Type B pancreatic cell (in vitro differentiated cells): ENCODE results near the gene NAALADL1. TPM values are rescaled to one million over a fixed set of nuclear protein-coding genes. Genes with fewer than 3 reads are reported as not detected.

ENCODE experiments used
- DNase-seq: peaks from one replicate; pipeline ENCODE4 v3.0.0; 2021; ENCODE audit warnings: mixed read lengths; ENCODE audit not compliant: unreplicated experiment; ENCODE audit errors: extremely low spot score
- H3K27ac Mint-ChIP-seq: 2 replicates; pipeline ENCODE4 v1.8.0; 2021; ENCODE audit warnings: mild to moderate bottlenecking, mixed read lengths
- H3K27me3 Mint-ChIP-seq: 2 replicates; pipeline ENCODE4 v1.8.0; 2021; ENCODE audit warnings: mixed read lengths
- H3K36me3 Mint-ChIP-seq: 2 replicates; pipeline ENCODE4 v1.8.0; 2021; ENCODE audit warnings: mixed read lengths
- H3K4me1 Mint-ChIP-seq: one replicate; pipeline ENCODE4 v1.8.0; 2021; ENCODE audit warnings: mixed read lengths; ENCODE audit not compliant: unreplicated experiment
- H3K4me3 Mint-ChIP-seq: 2 replicates; pipeline ENCODE4 v1.8.0; 2021; ENCODE audit warnings: mild to moderate bottlenecking, mixed read lengths
- H3K9me3 Mint-ChIP-seq: 2 replicates; pipeline ENCODE4 v1.8.0; 2021; ENCODE audit warnings: mixed read lengths
- total RNA-seq: library from RNA; stranded (reverse); gene quantifications from 2 replicates; pipeline ENCODE4 v1.2.1, GENCODE V29; 2021; ENCODE audit warnings: low replicate concordance
- TF ChIP-seq, protein P1 (sequence below): fragments of 200-600 bp; sonication (generic); conservative IDR thresholded peaks from 2 replicates; pipeline ENCODE4 v1.5.0; 2021; ENCODE audit warnings: antibody characterized with exemption, mild to moderate bottlenecking

NAALADL1 gene
- total RNA-seq, 1 donor from 2014 or later = 1.2 TPM

DNA sequence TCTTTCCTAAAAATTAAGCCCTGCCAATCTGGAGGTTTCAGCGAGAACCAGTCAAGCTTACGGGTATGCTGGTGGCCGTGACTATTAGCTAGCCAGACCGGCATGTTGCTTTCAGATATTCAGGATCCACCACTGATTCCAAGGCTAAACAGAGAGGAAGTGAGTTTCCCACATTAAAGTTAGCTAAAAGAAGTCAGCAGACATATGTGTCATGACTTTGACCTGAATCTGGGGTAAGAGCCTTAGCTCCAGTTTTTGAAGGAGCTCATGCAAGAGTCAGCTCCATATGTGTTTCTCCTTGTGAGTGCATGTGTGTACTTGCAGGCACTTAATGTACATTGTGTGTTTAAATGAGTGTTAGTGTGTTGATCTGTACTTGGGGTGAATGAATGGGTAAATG lies 27.1 kb upstream of the NAALADL1 start:
- DNase-seq = no peak
- H3K36me3 Mint-ChIP-seq = peaks cover 12% of the 10 kb centered on the region
- peak overlapping the region; percentile 70 for H3K27ac Mint-ChIP-seq

DNA sequence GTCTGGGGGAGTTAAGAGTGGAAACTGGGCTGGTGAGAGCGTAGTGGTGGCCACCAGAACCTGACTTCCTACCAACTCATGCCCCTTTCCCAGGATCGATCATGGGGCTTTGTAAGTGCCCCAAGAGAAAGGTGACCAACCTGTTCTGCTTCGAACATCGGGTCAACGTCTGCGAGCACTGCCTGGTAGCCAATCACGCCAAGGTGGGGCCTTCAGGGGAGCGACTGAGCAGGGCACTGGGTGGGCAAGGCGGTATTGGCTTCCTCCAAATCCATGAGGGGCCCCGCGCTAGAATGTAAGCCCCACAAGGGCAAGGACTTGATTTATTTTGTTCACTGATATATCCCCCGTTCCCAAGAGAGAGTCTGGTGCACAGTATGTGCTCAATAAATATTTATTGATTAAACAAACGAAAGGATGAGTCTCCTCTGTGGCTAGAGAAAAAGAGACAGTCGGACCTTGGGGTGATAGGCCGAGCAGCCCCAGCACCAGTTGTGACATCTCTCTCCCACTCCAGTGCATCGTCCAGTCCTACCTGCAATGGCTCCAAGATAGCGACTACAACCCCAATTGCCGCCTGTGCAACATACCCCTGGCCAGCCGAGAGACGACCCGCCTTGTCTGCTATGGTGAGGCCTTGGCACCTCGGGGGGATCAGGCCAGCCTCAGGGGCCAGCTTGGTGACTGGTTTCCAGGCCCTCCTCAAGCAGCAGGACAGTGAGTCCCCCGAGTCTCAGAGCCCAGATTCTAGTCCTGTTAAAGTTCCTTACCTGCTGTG lies 26.4 kb upstream of the NAALADL1 start:
- no peak for DNase-seq
- Mint-ChIP-seq H3K36me3 (peaks cover 15% of the 10 kb centered on the region), H3K4me1 (peaks cover 10% of the 10 kb centered on the region), H3K27ac (peak overlapping the region; percentile 70), H3K27me3 (no peaks in the 10 kb centered on the region), H3K9me3 (no peaks in the 10 kb centered on the region), H3K4me3 (peak overlapping the region; percentile 96)
- TF ChIP-seq, protein P1, sequence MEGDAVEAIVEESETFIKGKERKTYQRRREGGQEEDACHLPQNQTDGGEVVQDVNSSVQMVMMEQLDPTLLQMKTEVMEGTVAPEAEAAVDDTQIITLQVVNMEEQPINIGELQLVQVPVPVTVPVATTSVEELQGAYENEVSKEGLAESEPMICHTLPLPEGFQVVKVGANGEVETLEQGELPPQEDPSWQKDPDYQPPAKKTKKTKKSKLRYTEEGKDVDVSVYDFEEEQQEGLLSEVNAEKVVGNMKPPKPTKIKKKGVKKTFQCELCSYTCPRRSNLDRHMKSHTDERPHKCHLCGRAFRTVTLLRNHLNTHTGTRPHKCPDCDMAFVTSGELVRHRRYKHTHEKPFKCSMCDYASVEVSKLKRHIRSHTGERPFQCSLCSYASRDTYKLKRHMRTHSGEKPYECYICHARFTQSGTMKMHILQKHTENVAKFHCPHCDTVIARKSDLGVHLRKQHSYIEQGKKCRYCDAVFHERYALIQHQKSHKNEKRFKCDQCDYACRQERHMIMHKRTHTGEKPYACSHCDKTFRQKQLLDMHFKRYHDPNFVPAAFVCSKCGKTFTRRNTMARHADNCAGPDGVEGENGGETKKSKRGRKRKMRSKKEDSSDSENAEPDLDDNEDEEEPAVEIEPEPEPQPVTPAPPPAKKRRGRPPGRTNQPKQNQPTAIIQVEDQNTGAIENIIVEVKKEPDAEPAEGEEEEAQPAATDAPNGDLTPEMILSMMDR = no peak

More for the DNA sequence above, 27.1 kb upstream of the NAALADL1 start:
- Mint-ChIP-seq H3K9me3 (no peaks in the 10 kb centered on the region), H3K27me3 (no peaks in the 10 kb centered on the region), H3K4me1 (peaks cover 10% of the 10 kb centered on the region), H3K4me3 (peak overlapping the region; percentile 96)
- TF ChIP-seq, protein P1 = no peak

DNA sequence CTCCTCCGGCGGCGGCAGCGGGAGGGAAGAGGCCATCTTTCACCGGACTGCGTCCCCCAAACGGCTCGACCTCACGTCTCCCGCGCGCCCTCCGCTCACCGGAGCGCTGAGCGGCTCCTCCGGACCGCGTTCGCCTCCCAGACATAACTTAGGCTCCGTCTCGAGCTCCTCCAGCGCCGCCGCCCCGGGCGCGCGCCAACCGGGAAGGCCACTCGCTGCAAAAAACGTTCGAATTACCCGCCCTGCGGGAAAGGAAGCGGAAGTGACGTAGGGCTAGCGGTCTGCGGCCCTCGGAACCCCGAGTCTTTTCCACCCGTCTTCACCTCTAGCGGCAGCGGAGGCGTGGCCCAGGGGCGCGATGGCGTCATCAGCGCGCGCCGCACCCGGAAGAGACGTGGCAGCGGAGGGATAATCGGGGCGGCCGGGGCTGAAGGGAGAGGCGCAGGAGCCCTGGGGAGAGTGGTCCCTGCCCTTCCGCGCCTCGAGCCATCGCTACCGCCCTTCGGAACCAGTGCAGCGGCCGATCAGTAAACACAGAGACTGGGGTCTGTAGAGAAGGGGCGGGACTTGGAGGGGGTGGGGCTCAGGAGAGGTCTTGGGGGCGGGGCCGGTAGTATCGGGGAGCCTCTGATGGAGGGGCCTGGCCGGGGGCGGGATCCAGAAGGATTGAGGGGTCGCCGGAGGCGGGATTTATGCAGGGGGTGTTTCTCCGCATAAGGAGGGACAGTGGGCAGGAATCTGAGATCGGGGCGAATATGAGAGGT lies 25.7 kb upstream of the NAALADL1 start, which contains the start of the genes CDCA5 and ZFPL1:
CDCA5 (minus strand) TSS at position 207 of the 764 bp plus-strand sequence; CDS start at position 145, 62 bp downstream.
ZFPL1 (plus strand) TSS at position 389 of the 764 bp plus-strand sequence. CDS start 477 bp downstream, outside the sequence.
- Mint-ChIP-seq H3K4me1 (peaks cover 10% of the 10 kb centered on the region), H3K27ac (peak within 1 kb of the TSS; percentile 70), H3K4me3 (peak within 1 kb of the TSS; percentile 96), H3K27me3 (no peaks in the 10 kb centered on the region), H3K9me3 (no peaks in the 10 kb centered on the region), H3K36me3 (peaks cover 14% of the 10 kb centered on the region)
- TF ChIP-seq, protein P1 = no peak
- DNase-seq = peak; percentile 98

DNA sequence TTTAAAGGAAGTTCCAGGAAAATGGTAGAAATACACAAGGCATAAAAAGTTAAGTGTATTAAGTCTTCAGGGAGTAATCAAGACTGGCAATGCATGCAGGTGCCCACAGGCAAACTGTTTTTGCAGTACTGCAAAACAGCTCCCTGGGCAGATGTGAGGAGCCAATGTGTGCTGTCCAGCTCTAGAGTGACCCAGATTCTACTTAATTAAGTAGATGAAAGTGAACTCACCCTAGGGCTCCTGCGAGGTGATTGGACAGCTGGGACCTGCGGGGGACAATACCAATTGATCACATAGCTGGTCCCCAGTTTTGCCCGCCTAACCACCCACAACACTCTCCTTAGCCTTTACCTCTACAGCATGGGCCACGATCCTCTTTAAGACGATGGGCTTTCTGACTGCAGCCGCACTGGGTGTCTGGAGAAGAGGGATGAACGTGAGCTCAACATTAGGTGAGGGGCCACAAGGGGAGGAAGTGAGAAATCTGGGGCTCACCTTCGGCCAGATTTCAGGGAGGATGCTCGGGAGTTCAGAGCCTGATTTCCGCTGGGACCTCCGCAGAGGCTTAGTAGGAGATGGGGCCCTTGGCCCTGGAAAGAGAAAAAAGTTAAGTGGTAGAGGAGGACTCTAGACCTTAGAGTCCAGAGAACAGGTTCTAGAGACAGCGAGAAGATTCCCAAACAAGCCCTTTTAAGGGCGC lies 24.9 kb upstream of the NAALADL1 start:
- peaks cover 9% of the 10 kb centered on the region for H3K36me3 Mint-ChIP-seq
- DNase-seq = no peak
- H3K9me3 Mint-ChIP-seq = no peaks in the 10 kb centered on the region
- TF ChIP-seq, protein P1 = no peak
- peaks cover 11% of the 10 kb centered on the region for H3K4me1 Mint-ChIP-seq
- H3K4me3 Mint-ChIP-seq = peak overlapping the region; percentile 96
- H3K27me3 Mint-ChIP-seq = no peaks in the 10 kb centered on the region
- peak overlapping the region; percentile 70 for H3K27ac Mint-ChIP-seq

DNA sequence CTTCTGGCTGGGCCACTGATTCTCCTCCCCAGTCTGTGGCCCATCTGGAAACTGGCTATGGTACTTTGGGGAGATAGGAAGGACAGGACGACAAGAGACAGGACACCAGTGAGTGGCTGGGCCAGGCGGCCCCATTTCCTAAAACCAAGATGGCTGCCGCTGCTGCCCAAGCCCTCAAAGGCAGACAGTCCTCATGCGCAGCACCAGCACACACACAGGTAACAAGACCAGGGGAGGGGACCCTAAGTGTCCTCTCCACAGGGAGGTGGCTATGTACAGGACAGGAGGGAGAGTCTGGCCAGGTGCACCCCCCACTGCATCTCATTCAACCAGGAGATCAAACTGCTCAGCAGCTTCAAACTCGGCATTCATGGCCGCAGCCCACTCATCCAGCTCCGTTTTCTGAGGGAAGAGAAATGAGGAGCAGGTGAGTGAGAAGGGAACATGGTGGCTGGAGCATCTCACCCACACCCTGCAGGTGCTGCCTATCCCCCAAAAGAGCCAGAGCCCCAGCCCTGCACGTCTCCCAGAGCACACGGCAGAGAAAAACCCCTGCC lies 20.5 kb upstream of the NAALADL1 start:
- TF ChIP-seq, protein P1 = no peak
- Mint-ChIP-seq H3K4me3 (no peak overlapping the region), H3K9me3 (no peaks in the 10 kb centered on the region), H3K27me3 (no peaks in the 10 kb centered on the region), H3K27ac (peak overlapping the region; percentile 71), H3K36me3 (peaks cover 7% of the 10 kb centered on the region), H3K4me1 (peaks cover 14% of the 10 kb centered on the region)
- no peak for DNase-seq
